ENCODE data around the gene DHX35. TPM values are rescaled to one million over a fixed set of nuclear protein-coding genes. Genes with fewer than 3 reads are reported as not detected.

DHX35 gene
- total RNA-seq, 3 donors from 2014 or later (not counting 1 experiment from before 2014, with no cell fraction given) = 8.8 to 11.4 (median 10.2) TPM

GRCh38 chr20:39021748-39022147, 59.6 kb downstream of the DHX35 start:
- Mint-ChIP-seq H3K27me3 (ENCODE audit: low read depth in 2 of 2) (no peaks in the 10 kb centered on the region), H3K4me3 (no peak overlapping the region), H3K4me1 (no peaks in the 10 kb centered on the region), H3K9me3 (no peaks in the 10 kb centered on the region), H3K36me3 (peaks cover 14% of the 10 kb centered on the region), H3K27ac (no peak overlapping the region)
- H3K9me3 ChIP-seq (ENCODE audit: control insufficient read depth, insufficient read depth, low read length) = no peaks in the 10 kb centered on the region
- no peak for DNase-seq
- no peak overlapping the region for H3K4me3 ChIP-seq (ENCODE audit: low read length)
- H3K27ac ChIP-seq (ENCODE audit: low read length) = no peak overlapping the region
- intact Hi-C loops (cut with micrococcal nuclease) = no loop called here
- no peak for TF ChIP-seq CTCF (IDR thresholded peaks at IDR 0.05)
- peaks cover 54% of the 10 kb centered on the region for H3K36me3 ChIP-seq (ENCODE audit: control insufficient read depth, insufficient read depth, low read length)
- H3K4me1 ChIP-seq (ENCODE audit: control insufficient read depth, insufficient read depth, low read length) = no peaks in the 10 kb centered on the region
- 84% methylated on average over 4 of the region's 5 CpGs for WGBS (ENCODE audit: insufficient coverage)
- ATAC-seq = no peak
- H3K27me3 ChIP-seq (ENCODE audit: control insufficient read depth, insufficient read depth, low read length) = no peaks in the 10 kb centered on the region

- H3K9me3 ChIP-seq (ENCODE audit: control insufficient read depth, insufficient read depth, low read length) = no peaks in the 10 kb centered on the region
- intact Hi-C loops (cut with micrococcal nuclease) = no loop called here
- H3K4me1 ChIP-seq (ENCODE audit: control insufficient read depth, insufficient read depth, low read length) = no peaks in the 10 kb centered on the region
- no peaks in the 10 kb centered on the region for H3K27me3 ChIP-seq (ENCODE audit: control insufficient read depth, insufficient read depth, low read length)
- Mint-ChIP-seq H3K9me3 (no peaks in the 10 kb centered on the region), H3K4me1 (no peaks in the 10 kb centered on the region), H3K36me3 (peaks cover 5% of the 10 kb centered on the region), H3K4me3 (no peak overlapping the region), H3K27me3 (ENCODE audit: low read depth in 2 of 2) (no peaks in the 10 kb centered on the region), H3K27ac (no peak overlapping the region)
- ATAC-seq (no peak), DNase-seq (peak in 1 of 2 donors; percentile 34)
- H3K36me3 ChIP-seq (ENCODE audit: control insufficient read depth, insufficient read depth, low read length) = peaks cover 42% of the 10 kb centered on the region
- TF ChIP-seq CTCF (IDR thresholded peaks at IDR 0.05) = no peak
- H3K27ac ChIP-seq (ENCODE audit: low read length) = no peak overlapping the region
- no peak overlapping the region for H3K4me3 ChIP-seq (ENCODE audit: low read length)
- 68% methylated on average over 8 of the region's 9 CpGs for WGBS (ENCODE audit: insufficient coverage)
These were observed 63.7 kb downstream of the DHX35 start for GRCh38 chr20:39025883-39026282.

GRCh38 chr20:39029364-39029763, 67.2 kb downstream of the DHX35 start:
- H3K9me3 Mint-ChIP-seq = no peaks in the 10 kb centered on the region
- intact Hi-C loops (cut with micrococcal nuclease) = no loop called here
- Histone ChIP-seq H3K9me3 (ENCODE audit: control insufficient read depth, insufficient read depth, low read length) (no peaks in the 10 kb centered on the region), H3K4me3 (ENCODE audit: low read length) (no peak overlapping the region), H3K27ac (ENCODE audit: low read length) (no peak overlapping the region), H3K36me3 (ENCODE audit: control insufficient read depth, insufficient read depth, low read length) (peaks cover 24% of the 10 kb centered on the region), H3K27me3 (ENCODE audit: control insufficient read depth, insufficient read depth, low read length) (no peaks in the 10 kb centered on the region), H3K4me1 (ENCODE audit: control insufficient read depth, insufficient read depth, low read length) (no peaks in the 10 kb centered on the region)
- H3K27me3 Mint-ChIP-seq (ENCODE audit: low read depth in 2 of 2) = no peaks in the 10 kb centered on the region
- peaks cover 5% of the 10 kb centered on the region for H3K36me3 Mint-ChIP-seq
- H3K4me1 Mint-ChIP-seq = no peaks in the 10 kb centered on the region
- ATAC-seq (no peak), DNase-seq (no peak)
- TF ChIP-seq CTCF (IDR thresholded peaks at IDR 0.05) = no peak
- no peak overlapping the region for H3K4me3 Mint-ChIP-seq
- 98% methylated on average over 5 of the region's 5 CpGs for whole genome bisulfite sequencing (ENCODE audit: insufficient coverage)
- no peak overlapping the region for H3K27ac Mint-ChIP-seq

- no peak for ATAC-seq
- Histone ChIP-seq H3K9me3 (ENCODE audit: control insufficient read depth, insufficient read depth, low read length) (no peaks in the 10 kb centered on the region), H3K4me1 (ENCODE audit: control insufficient read depth, insufficient read depth, low read length) (no peaks in the 10 kb centered on the region), H3K27ac (ENCODE audit: low read length) (no peak overlapping the region), H3K36me3 (ENCODE audit: control insufficient read depth, insufficient read depth, low read length) (peaks cover 37% of the 10 kb centered on the region), H3K27me3 (ENCODE audit: control insufficient read depth, insufficient read depth, low read length) (no peaks in the 10 kb centered on the region), H3K4me3 (ENCODE audit: low read length) (no peak overlapping the region)
- WGBS (ENCODE audit: insufficient coverage) = 73% methylated on average over 3 of the region's 3 CpGs
- Mint-ChIP-seq H3K36me3 (peaks cover 17% of the 10 kb centered on the region), H3K27me3 (ENCODE audit: low read depth in 2 of 2) (no peaks in the 10 kb centered on the region), H3K9me3 (no peaks in the 10 kb centered on the region), H3K4me1 (no peaks in the 10 kb centered on the region), H3K4me3 (no peak overlapping the region), H3K27ac (no peak overlapping the region)
- intact Hi-C loops (cut with micrococcal nuclease) = no loop called here
- DNase-seq = no peak
- no peak for TF ChIP-seq CTCF (IDR thresholded peaks at IDR 0.05)
These were observed 70.9 kb downstream of the DHX35 start for GRCh38 chr20:39032997-39033396.

Measured in natural killer cell (primary cell).